CD4-positive, alpha-beta T cell treated with Interleukin-15 for 1 hour (primary cell): ENCODE data around the gene MAPK13.
"Not testable (repeated sequence)": the region's sequence is repeated elsewhere in the genome, so short reads cannot be mapped to it uniquely, and the experiment has no call there.

Source experiments
- DNase-seq: peaks from one replicate; pipeline ENCODE4 v3.0.0-alpha.2; 2020

MAPK13 gene

GRCh38 chr6:36129941-36130666, at the start of gene MAPK13:
Gene MAPK13, plus strand, starts transcription at chr6:36130513. Its CDS starts 70 bp downstream, at chr6:36130583.
- DNase-seq: no peak

GRCh38 chr6:36082318-36082717, 48.0 kb upstream of the MAPK13 start:
- DNase-seq: no peak

- no peak for DNase-seq
These were observed 46.9 kb upstream of the MAPK13 start for GRCh38 chr6:36083446-36083845.

GRCh38 chr6:36088204-36088603, 42.1 kb upstream of the MAPK13 start:
- DNase-seq: not testable (repeated sequence)

- DNase-seq: no peak
These were observed 41.3 kb upstream of the MAPK13 start for GRCh38 chr6:36089048-36089447.

GRCh38 chr6:36094238-36094637, 36.1 kb upstream of the MAPK13 start:
- no peak for DNase-seq

GRCh38 chr6:36094753-36095496, 35.4 kb upstream of the MAPK13 start:
- DNase-seq: peak; percentile 78

- DNase-seq: no peak
These were observed 34.6 kb upstream of the MAPK13 start for GRCh38 chr6:36095497-36096391.

- no peak for DNase-seq
These were observed 31.9 kb upstream of the MAPK13 start for GRCh38 chr6:36098253-36098919.

GRCh38 chr6:36098920-36099647, 31.2 kb upstream of the MAPK13 start:
- no peak for DNase-seq

- peak; percentile 59 for DNase-seq
These were observed 30.3 kb upstream of the MAPK13 start for GRCh38 chr6:36099869-36100483.

- DNase-seq: no peak
These were observed 28.6 kb upstream of the MAPK13 start for GRCh38 chr6:36101691-36102090.

GRCh38 chr6:36102853-36103252, 27.5 kb upstream of the MAPK13 start:
- no peak for DNase-seq

- DNase-seq: no peak
These were observed 25.5 kb upstream of the MAPK13 start for GRCh38 chr6:36104836-36105235.

GRCh38 chr6:36109092-36109491, 21.2 kb upstream of the MAPK13 start:
- peak; percentile 76 for DNase-seq

GRCh38 chr6:36110050-36110449, 20.3 kb upstream of the MAPK13 start:
- no peak for DNase-seq

GRCh38 chr6:36110863-36111262, 19.4 kb upstream of the MAPK13 start:
- no peak for DNase-seq

- DNase-seq: no peak
These were observed 18.8 kb upstream of the MAPK13 start for GRCh38 chr6:36111526-36111925.

GRCh38 chr6:36113049-36113448, 17.3 kb upstream of the MAPK13 start:
- no peak for DNase-seq

GRCh38 chr6:36113703-36114102, 16.6 kb upstream of the MAPK13 start:
- no peak for DNase-seq

- DNase-seq: no peak
These were observed 15.4 kb upstream of the MAPK13 start for GRCh38 chr6:36114798-36115408.
